Panc1 (cell line): Measurements from ENCODE around the gene CDKN2D. TPM values are rescaled to one million over a fixed set of nuclear protein-coding genes. Genes with fewer than 3 reads are reported as not detected.

Source experiments
- ATAC-seq: fragments of 200-7000 bp; cut with Tn5 transposase; 2 replicates; pipeline ENCODE4 v1.9.1; 2020; ENCODE audit warnings: mild to moderate bottlenecking, moderate library complexity
- BruUV-seq: library from RNA; stranded (reverse); fragments of 400-500 nt; replicated peaks from 2 replicates; lab custom pipeline; 2021; lab: Mats Ljungman, UMichigan
- CTCF ChIA-PET: fragments of 300-600 bp; sonication (Branson Sonifier 250); formaldehyde crosslinking; loops from one replicate; lab custom pipeline; 2022; ENCODE audit warnings: antibody characterized with exemption; lab: Charles Lee
- POLR2A ChIA-PET: fragments of 300-600 bp; sonication (Branson Sonifier 250); formaldehyde crosslinking; loops from one replicate; lab custom pipeline; 2022; ENCODE audit warnings: antibody characterized with exemption; lab: Charles Lee
- DNase-seq: peaks from one replicate; pipeline ENCODE4 v3.0.0-alpha.2; 2010; ENCODE audit warnings: low read depth, low spot score
- H3K27ac ChIP-seq: 2 replicates; pipeline ENCODE4 v1.5.1; 2011; ENCODE audit warnings: mild to moderate bottlenecking, low read length, inconsistent platforms
- H3K27me3 ChIP-seq: fragments of 200-500 bp; sonication (Bioruptor generic); 2 replicates; pipeline ENCODE4 v1.6.0; 2014; ENCODE audit warnings: low read length, inconsistent platforms; ENCODE audit not compliant: control insufficient read depth, insufficient read depth
- H3K36me3 ChIP-seq: fragments of 200-500 bp; sonication (Bioruptor generic); 2 replicates; pipeline ENCODE4 v1.5.1; 2014; ENCODE audit warnings: inconsistent platforms, mild to moderate bottlenecking, low read length, moderate library complexity; ENCODE audit not compliant: control insufficient read depth, insufficient read depth
- H3K4me1 ChIP-seq: 2 replicates; pipeline ENCODE4 v1.5.1; 2011; ENCODE audit warnings: inconsistent platforms, mild to moderate bottlenecking, low read length, moderate library complexity; ENCODE audit not compliant: control insufficient read depth, insufficient read depth
- H3K4me3 ChIP-seq, 2 experiments: 2 replicates each; pipeline ENCODE4 v1.5.1; 2011 to 2012; ENCODE audit warnings: low read depth in 2 of 2, low read length in 2 of 2, mild to moderate bottlenecking in 2 of 2, inconsistent platforms in 1 of 2, moderate library complexity in 1 of 2
- H3K9me3 ChIP-seq: fragments of 200-500 bp; sonication (Bioruptor generic); 2 replicates; pipeline ENCODE4 v1.5.1; 2014; ENCODE audit warnings: low read depth, mild to moderate bottlenecking, inconsistent platforms, low read length, moderate library complexity; ENCODE audit not compliant: control insufficient read depth, insufficient read depth
- CTCF ChIP-seq: fragments of 450-650 bp; IDR thresholded peaks from 2 replicates; pipeline ENCODE4 v1.5.1; 2017; ENCODE audit warnings: mild to moderate bottlenecking
- POLR2AphosphoS5 ChIP-seq: IDR thresholded peaks from 2 replicates; pipeline ENCODE4 v1.6.1; 2012; ENCODE audit warnings: mild to moderate bottlenecking, low read depth, low read length, moderate library complexity
- REST ChIP-seq, 2 experiments: IDR thresholded peaks; 2 replicates each; pipeline ENCODE4 v1.6.1; 2011 to 2012; ENCODE audit warnings: low read depth in 2 of 2, control low read depth in 1 of 2, low read length in 1 of 2, mild to moderate bottlenecking in 1 of 2, moderate library complexity in 1 of 2; ENCODE audit not compliant: insufficient read depth in 1 of 2
- SIN3A ChIP-seq: IDR thresholded peaks from 2 replicates; pipeline ENCODE4 v1.6.1; 2012; ENCODE audit warnings: low read depth, mild to moderate bottlenecking, low read length, moderate library complexity, borderline replicate concordance; ENCODE audit not compliant: insufficient read depth
- TCF7L2 ChIP-seq: IDR thresholded peaks from 2 replicates; pipeline ENCODE4 v1.6.1; 2011; ENCODE audit warnings: mild to moderate bottlenecking, low read depth, low read length, inconsistent platforms
- in situ Hi-C: cut with HindIII; loops from 2 replicates; pipeline ENCODE4 v1.10.0; 2016; ENCODE audit warnings: low sequenced_read_pairs, low pct_unique_long_range_greater_than_20kb
- intact Hi-C: fragments of 100-400 bp; cut with micrococcal nuclease; formaldehyde crosslinking; loops from one replicate; pipeline ENCODE4 v1.10.0; 2022; ENCODE audit not compliant: unreplicated experiment
- total RNA-seq: library from RNA; stranded (reverse); gene quantifications from one replicate; pipeline ENCODE4 v1.2.1, GENCODE V29; 2021; ENCODE audit not compliant: unreplicated experiment

Gene CDKN2D
- total RNA-seq, 1 experiment from 2014 or later: 7.3 TPM

GRCh38 chr19:10580979-10581631 lies 12.3 kb upstream of the CDKN2D start:
- POLR2A ChIA-PET: interaction anchor here (0.5 to 0.6 kb wide), 3 partner anchors 14 to 71 kb away, joined by 5 to 11 read pairs (median 7); no protein-coding TSS in a partner anchor
- intact Hi-C loops: loop anchor here (1.0 kb wide), 1 partner anchor 63 kb away; no protein-coding TSS in a partner anchor
- Histone ChIP-seq H3K4me3 (peak overlapping the region in 1 of 2 experiments; percentile 37; a peak in 2 of 4 replicates), H3K4me1 (no peaks in the 10 kb centered on the region), H3K27me3 (no peaks in the 10 kb centered on the region), H3K36me3 (no peaks in the 10 kb centered on the region), H3K9me3 (no peaks in the 10 kb centered on the region), H3K27ac (no peak overlapping the region)
- CTCF ChIA-PET: interaction anchor here (0.5 to 2.3 kb wide), 9 partner anchors 9 to 1341 kb away, joined by 3 to 49 read pairs (median 6); no protein-coding TSS in a partner anchor
- in situ Hi-C loops: no loop called here
- DNase-seq: peak; percentile 76
- no TSS peak for BruUV-seq
- no peak for TF ChIP-seq TCF7L2
- TF ChIP-seq CTCF: peak; percentile 94
- peak; percentile 91 for ATAC-seq

- Histone ChIP-seq H3K4me3 (no peak overlapping the region), H3K4me1 (no peaks in the 10 kb centered on the region), H3K36me3 (no peaks in the 10 kb centered on the region), H3K27ac (peak overlapping the region; percentile 17; the same call in 1 of the 2 replicates), H3K9me3 (no peaks in the 10 kb centered on the region), H3K27me3 (no peaks in the 10 kb centered on the region)
- intact Hi-C loops (no loop called here), in situ Hi-C loops (no loop called here)
- no peak for TF ChIP-seq REST (IDR thresholded peaks at IDR 0.05; ENCODE audit: insufficient read depth in 1 of 2, low read depth in 2 of 2, low read length in 1 of 2)
- no peak for ATAC-seq
- ChIA-PET CTCF (no interaction called here), POLR2A (no interaction called here)
- no peak for DNase-seq
- no TSS peak for BruUV-seq
Measured at GRCh38 chr19:10577951-10578350, 9.2 kb upstream of the CDKN2D start.

- ChIA-PET POLR2A (no interaction called here), CTCF (no interaction called here)
- no peak for ATAC-seq
Measured at GRCh38 chr19:10575011-10575716, 6.4 kb upstream of the CDKN2D start.

More at GRCh38 chr19:10575011-10575716, 6.4 kb upstream of the CDKN2D start:
- no peak for DNase-seq
- H3K4me3 ChIP-seq: no peak overlapping the region
- BruUV-seq: no TSS peak
- H3K27me3 ChIP-seq: no peaks in the 10 kb centered on the region
- no peak for TF ChIP-seq SIN3A
- TF ChIP-seq REST (IDR thresholded peaks at IDR 0.05; ENCODE audit: insufficient read depth in 1 of 2, low read depth in 2 of 2, low read length in 1 of 2): no peak
- TF ChIP-seq POLR2AphosphoS5: no peak
- no peak for TF ChIP-seq TCF7L2
- no peak for TF ChIP-seq CTCF
- intact Hi-C loops: no loop called here
- no peak overlapping the region for H3K27ac ChIP-seq
- in situ Hi-C loops: no loop called here
- no peaks in the 10 kb centered on the region for H3K9me3 ChIP-seq
- no peaks in the 10 kb centered on the region for H3K36me3 ChIP-seq
- no peaks in the 10 kb centered on the region for H3K4me1 ChIP-seq
